Body of pancreas (tissue), 4 donors: ENCODE results near the gene ARHGAP6.

Experiments used
- CTCF ChIP-seq, 7 experiments: fragments of 450-650 bp in 4 of 7; fragments of 200-600 bp in 3 of 7; sonication (generic) in 3 of 7; IDR thresholded peaks; one replicate each; pipeline ENCODE4 v1.5.1; 2016 to 2019; ENCODE audit warnings: antibody characterized with exemption in 7 of 7
- POLR2A ChIP-seq, 3 donors: fragments of 450-650 bp; IDR thresholded peaks; one replicate each; pipeline ENCODE4 v1.6.1; 2016; ENCODE audit warnings: antibody characterized with exemption in 3 of 3, mild to moderate bottlenecking in 2 of 3

- no peak for TF ChIP-seq CTCF (IDR thresholded peaks at IDR 0.05)
- no peak for TF ChIP-seq POLR2A (IDR thresholded peaks at IDR 0.05)
Observed at GRCh38 chrX:11331788-11332187, 333.9 kb downstream of the ARHGAP6 start.
